ENCODE results near the gene GPR171. TPM values are rescaled to one million over a fixed set of nuclear protein-coding genes. Genes with fewer than 3 reads are reported as not detected.
A peak's percentile ranks its signal among the peaks of the same experiment; 100 is the strongest.

Gene GPR171
- total RNA-seq, 1 experiment from 2014 or later: not detected

DNA sequence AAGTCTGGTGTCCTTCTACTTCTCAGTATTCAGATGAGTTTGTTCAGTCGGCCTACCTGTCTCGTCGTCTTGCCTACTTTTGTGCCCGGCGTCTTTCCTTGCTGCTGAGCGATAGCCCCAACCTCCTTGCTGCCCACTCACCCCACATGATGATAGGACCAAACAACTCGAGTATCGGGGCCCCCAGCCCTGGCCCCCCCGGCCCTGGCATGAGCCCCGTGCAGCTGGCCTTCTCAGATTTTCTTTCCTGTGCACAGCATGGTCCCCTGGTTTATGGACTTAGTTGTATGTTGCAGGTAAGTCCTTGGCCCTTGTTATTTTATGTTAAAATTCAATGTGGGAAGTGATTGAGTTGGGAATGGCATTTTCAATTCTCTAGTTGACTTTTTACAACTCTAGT, 43.2 kb downstream of the GPR171 start:
- Histone ChIP-seq H3K27ac (ENCODE audit: low read length) (no peak overlapping the region), H3K4me3 (ENCODE audit: low read depth in 2 of 2, low read length in 2 of 2) (no peak overlapping the region), H3K36me3 (ENCODE audit: control insufficient read depth, insufficient read depth, low read length) (no peaks in the 10 kb centered on the region), H3K9me3 (ENCODE audit: control insufficient read depth, insufficient read depth, low read depth, low read length) (no peaks in the 10 kb centered on the region), H3K4me1 (ENCODE audit: control insufficient read depth, insufficient read depth, low read length) (no peaks in the 10 kb centered on the region), H3K27me3 (ENCODE audit: control insufficient read depth, insufficient read depth, low read length) (no peaks in the 10 kb centered on the region)
- in situ Hi-C loops (cut with HindIII; ENCODE audit: low pct_unique_long_range_greater_than_20kb, low sequenced_read_pairs) (no loop called here), intact Hi-C loops (cut with micrococcal nuclease; ENCODE audit: unreplicated experiment) (no loop called here)
- POLR2A ChIA-PET: no interaction called here
- ATAC-seq (no peak), DNase-seq (ENCODE audit: low read depth, low spot score) (no peak)
- TF ChIP-seq, protein P1, sequence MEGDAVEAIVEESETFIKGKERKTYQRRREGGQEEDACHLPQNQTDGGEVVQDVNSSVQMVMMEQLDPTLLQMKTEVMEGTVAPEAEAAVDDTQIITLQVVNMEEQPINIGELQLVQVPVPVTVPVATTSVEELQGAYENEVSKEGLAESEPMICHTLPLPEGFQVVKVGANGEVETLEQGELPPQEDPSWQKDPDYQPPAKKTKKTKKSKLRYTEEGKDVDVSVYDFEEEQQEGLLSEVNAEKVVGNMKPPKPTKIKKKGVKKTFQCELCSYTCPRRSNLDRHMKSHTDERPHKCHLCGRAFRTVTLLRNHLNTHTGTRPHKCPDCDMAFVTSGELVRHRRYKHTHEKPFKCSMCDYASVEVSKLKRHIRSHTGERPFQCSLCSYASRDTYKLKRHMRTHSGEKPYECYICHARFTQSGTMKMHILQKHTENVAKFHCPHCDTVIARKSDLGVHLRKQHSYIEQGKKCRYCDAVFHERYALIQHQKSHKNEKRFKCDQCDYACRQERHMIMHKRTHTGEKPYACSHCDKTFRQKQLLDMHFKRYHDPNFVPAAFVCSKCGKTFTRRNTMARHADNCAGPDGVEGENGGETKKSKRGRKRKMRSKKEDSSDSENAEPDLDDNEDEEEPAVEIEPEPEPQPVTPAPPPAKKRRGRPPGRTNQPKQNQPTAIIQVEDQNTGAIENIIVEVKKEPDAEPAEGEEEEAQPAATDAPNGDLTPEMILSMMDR (IDR thresholded peaks at IDR 0.05): no peak
- TF ChIP-seq TCF7L2 (IDR thresholded peaks at IDR 0.05; ENCODE audit: low read depth, low read length) (no peak), SIN3A (IDR thresholded peaks at IDR 0.05; ENCODE audit: borderline replicate concordance, insufficient read depth, low read depth, low read length) (no peak), POLR2AphosphoS5 (IDR thresholded peaks at IDR 0.05; ENCODE audit: low read depth, low read length) (no peak)
- TF ChIP-seq, protein P2, sequence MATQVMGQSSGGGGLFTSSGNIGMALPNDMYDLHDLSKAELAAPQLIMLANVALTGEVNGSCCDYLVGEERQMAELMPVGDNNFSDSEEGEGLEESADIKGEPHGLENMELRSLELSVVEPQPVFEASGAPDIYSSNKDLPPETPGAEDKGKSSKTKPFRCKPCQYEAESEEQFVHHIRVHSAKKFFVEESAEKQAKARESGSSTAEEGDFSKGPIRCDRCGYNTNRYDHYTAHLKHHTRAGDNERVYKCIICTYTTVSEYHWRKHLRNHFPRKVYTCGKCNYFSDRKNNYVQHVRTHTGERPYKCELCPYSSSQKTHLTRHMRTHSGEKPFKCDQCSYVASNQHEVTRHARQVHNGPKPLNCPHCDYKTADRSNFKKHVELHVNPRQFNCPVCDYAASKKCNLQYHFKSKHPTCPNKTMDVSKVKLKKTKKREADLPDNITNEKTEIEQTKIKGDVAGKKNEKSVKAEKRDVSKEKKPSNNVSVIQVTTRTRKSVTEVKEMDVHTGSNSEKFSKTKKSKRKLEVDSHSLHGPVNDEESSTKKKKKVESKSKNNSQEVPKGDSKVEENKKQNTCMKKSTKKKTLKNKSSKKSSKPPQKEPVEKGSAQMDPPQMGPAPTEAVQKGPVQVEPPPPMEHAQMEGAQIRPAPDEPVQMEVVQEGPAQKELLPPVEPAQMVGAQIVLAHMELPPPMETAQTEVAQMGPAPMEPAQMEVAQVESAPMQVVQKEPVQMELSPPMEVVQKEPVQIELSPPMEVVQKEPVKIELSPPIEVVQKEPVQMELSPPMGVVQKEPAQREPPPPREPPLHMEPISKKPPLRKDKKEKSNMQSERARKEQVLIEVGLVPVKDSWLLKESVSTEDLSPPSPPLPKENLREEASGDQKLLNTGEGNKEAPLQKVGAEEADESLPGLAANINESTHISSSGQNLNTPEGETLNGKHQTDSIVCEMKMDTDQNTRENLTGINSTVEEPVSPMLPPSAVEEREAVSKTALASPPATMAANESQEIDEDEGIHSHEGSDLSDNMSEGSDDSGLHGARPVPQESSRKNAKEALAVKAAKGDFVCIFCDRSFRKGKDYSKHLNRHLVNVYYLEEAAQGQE (IDR thresholded peaks at IDR 0.05; ENCODE audit: insufficient read depth in 1 of 2, low read depth in 2 of 2, low read length in 1 of 2): no peak
- CTCF ChIA-PET: no interaction called here
- no TSS peak for BruUV-seq (replicated peaks)

DNA sequence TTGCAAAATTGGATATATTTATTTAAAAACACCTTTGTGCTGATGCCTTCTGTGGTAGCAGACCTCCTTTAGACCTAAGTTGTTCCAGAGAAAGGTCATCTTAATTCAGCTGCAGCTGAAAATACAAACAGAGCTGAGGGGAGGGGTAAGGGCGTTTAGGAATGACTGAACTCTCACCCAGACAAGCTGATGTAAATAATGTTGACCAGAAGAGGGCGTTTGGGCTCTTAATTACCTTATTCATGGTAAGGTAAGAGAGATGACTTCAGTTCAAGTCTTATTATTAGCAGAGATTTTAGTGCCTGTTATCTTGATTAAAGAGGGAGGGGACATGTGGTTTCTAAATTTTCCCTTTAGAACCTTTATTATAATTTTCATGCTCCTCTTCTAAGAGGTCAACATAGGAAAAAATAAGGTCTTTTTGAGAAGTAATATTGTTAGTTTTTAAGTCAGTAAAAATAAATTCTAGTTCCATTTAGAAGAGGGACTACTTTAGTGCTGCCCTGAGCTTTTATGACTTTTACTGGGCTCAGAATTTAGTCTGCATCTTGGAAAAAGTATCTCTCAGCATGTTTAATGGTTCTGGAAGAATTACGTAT, 46.3 kb downstream of the GPR171 start:
- peak; percentile 77; the same call in 1 of the 2 replicates for ATAC-seq
- ChIA-PET POLR2A (no interaction called here), CTCF (interaction anchor here (0.5 to 1.1 kb wide), 2 partner anchors 16 to 21 kb away, joined by 7 to 11 read pairs; no protein-coding TSS in a partner anchor)
- in situ Hi-C loops (cut with HindIII; ENCODE audit: low pct_unique_long_range_greater_than_20kb, low sequenced_read_pairs): no loop called here
- no peak overlapping the region for H3K27ac ChIP-seq (ENCODE audit: low read length)
- no peaks in the 10 kb centered on the region for H3K9me3 ChIP-seq (ENCODE audit: control insufficient read depth, insufficient read depth, low read depth, low read length)
- H3K4me3 ChIP-seq (ENCODE audit: low read depth in 2 of 2, low read length in 2 of 2): no peak overlapping the region
- TF ChIP-seq, protein P2 (IDR thresholded peaks at IDR 0.05; ENCODE audit: insufficient read depth in 1 of 2, low read depth in 2 of 2, low read length in 1 of 2): no peak
- TF ChIP-seq, protein P1 (IDR thresholded peaks at IDR 0.05): peak; percentile 84
- no peak for TF ChIP-seq TCF7L2 (IDR thresholded peaks at IDR 0.05; ENCODE audit: low read depth, low read length)
- no peak for TF ChIP-seq POLR2AphosphoS5 (IDR thresholded peaks at IDR 0.05; ENCODE audit: low read depth, low read length)
- no peak for TF ChIP-seq SIN3A (IDR thresholded peaks at IDR 0.05; ENCODE audit: borderline replicate concordance, insufficient read depth, low read depth, low read length)
- no peaks in the 10 kb centered on the region for H3K27me3 ChIP-seq (ENCODE audit: control insufficient read depth, insufficient read depth, low read length)
- H3K4me1 ChIP-seq (ENCODE audit: control insufficient read depth, insufficient read depth, low read length): no peaks in the 10 kb centered on the region
- H3K36me3 ChIP-seq (ENCODE audit: control insufficient read depth, insufficient read depth, low read length): no peaks in the 10 kb centered on the region
- intact Hi-C loops (cut with micrococcal nuclease; ENCODE audit: unreplicated experiment): no loop called here
- no TSS peak for BruUV-seq (replicated peaks)
- DNase-seq (ENCODE audit: low read depth, low spot score): peak; percentile 36
